CD14-positive monocyte (primary cell): ENCODE results near the gene PDE8B. TPM values are rescaled to one million over a fixed set of nuclear protein-coding genes. Genes with fewer than 3 reads are reported as not detected.

ENCODE experiments used
- DNase-seq, 3 donors: peaks; one replicate each; pipeline ENCODE4 v3.0.0-alpha.2; 2011 to 2022
- H2AFZ ChIP-seq: 2 replicates; pipeline ENCODE4 v1.6.0; 2012; ENCODE audit warnings: mild to moderate bottlenecking, low read depth, low read length, inconsistent platforms; ENCODE audit not compliant: insufficient read depth, poor library complexity, severe bottlenecking
- H3K27ac ChIP-seq, 2 donors: 1 replicate in 1 of 2; 2 replicates in 1 of 2; pipeline ENCODE4 v1.5.1; 2012 to 2013; ENCODE audit warnings: low read length in 2 of 2, control low read depth in 1 of 2, inconsistent platforms in 1 of 2, low read depth in 1 of 2, mild to moderate bottlenecking in 1 of 2
- H3K27me3 ChIP-seq, 2 donors: one replicate each; pipeline versions ENCODE4 v1.6.0 to v1.6.1; 2011 to 2013; ENCODE audit warnings: low read length in 2 of 2; ENCODE audit not compliant: control insufficient read depth in 2 of 2, insufficient read depth in 2 of 2
- H3K36me3 ChIP-seq, 2 donors: replicated peaks in 1 of 2; 1 replicate in 1 of 2; 2 replicates in 1 of 2; pipeline versions ENCODE4 v1.5.1 to v1.6.1; 2012 to 2013; ENCODE audit warnings: low read length in 2 of 2, control low read depth in 1 of 2, inconsistent platforms in 1 of 2, mild to moderate bottlenecking in 1 of 2; ENCODE audit not compliant: insufficient read depth in 2 of 2, control insufficient read depth in 1 of 2
- H3K4me1 ChIP-seq, 2 donors: 1 replicate in 1 of 2; 2 replicates in 1 of 2; pipeline versions ENCODE4 v1.5.1 to v1.6.1; 2012 to 2013; ENCODE audit warnings: low read length in 2 of 2, control low read depth in 1 of 2, inconsistent platforms in 1 of 2, mild to moderate bottlenecking in 1 of 2, moderate library complexity in 1 of 2; ENCODE audit not compliant: insufficient read depth in 2 of 2, control insufficient read depth in 1 of 2
- H3K4me2 ChIP-seq: replicated peaks from 2 replicates; pipeline ENCODE3; 2012; ENCODE audit warnings: low read length, moderate library complexity, mild to moderate bottlenecking; ENCODE audit not compliant: poor library complexity, severe bottlenecking; ENCODE audit errors: extremely low read depth
- H3K4me3 ChIP-seq, 3 experiments: fragments of 200-600 bp in 1 of 3; sonication (generic) in 1 of 3; replicated peaks in 1 of 3; 1 replicate in 2 of 3; 2 replicates in 1 of 3; pipeline ENCODE4 v1.5.1; 2011 to 2013; ENCODE audit warnings: low read length in 3 of 3, mild to moderate bottlenecking in 3 of 3, control low read depth in 2 of 3, low read depth in 2 of 3, inconsistent platforms in 1 of 3, moderate library complexity in 1 of 3
- H3K79me2 ChIP-seq: 2 replicates; pipeline ENCODE4 v1.6.0; 2012; ENCODE audit warnings: mild to moderate bottlenecking, control low read depth, inconsistent platforms, low read length, moderate library complexity; ENCODE audit not compliant: insufficient read depth
- H3K9ac ChIP-seq: 2 replicates; pipeline ENCODE4 v1.6.0; 2017; ENCODE audit warnings: low read length, mild to moderate bottlenecking; ENCODE audit not compliant: insufficient read depth, poor library complexity, severe bottlenecking
- H3K9me3 ChIP-seq, 2 donors: replicated peaks in 1 of 2; 1 replicate in 1 of 2; 2 replicates in 1 of 2; pipeline versions ENCODE4 v1.5.1 to v1.6.1; 2012 to 2013; ENCODE audit warnings: low read length in 2 of 2, control low read depth in 1 of 2; ENCODE audit not compliant: control insufficient read depth in 1 of 2, insufficient read depth in 1 of 2
- H4K20me1 ChIP-seq: 2 replicates; pipeline ENCODE4 v1.6.0; 2012; ENCODE audit warnings: mild to moderate bottlenecking, low read length, control low read depth, moderate library complexity; ENCODE audit not compliant: insufficient read depth
- H3K27ac Mint-ChIP-seq, 7 donors: one replicate each; pipeline ENCODE4 v1.8.0; 2020; ENCODE audit warnings: mild to moderate bottlenecking in 7 of 7, mixed read lengths in 7 of 7, moderate library complexity in 6 of 7, inconsistent platforms in 2 of 7
- H3K27me3 Mint-ChIP-seq, 3 donors: one replicate each; pipeline ENCODE4 v1.8.0; 2021 to 2022; ENCODE audit warnings: low read depth in 3 of 3, mild to moderate bottlenecking in 3 of 3, mixed read lengths in 3 of 3, moderate library complexity in 3 of 3, inconsistent platforms in 1 of 3
- H3K36me3 Mint-ChIP-seq, 2 donors: one replicate each; pipeline ENCODE4 v1.8.0; 2020; ENCODE audit warnings: mixed read lengths in 2 of 2, inconsistent platforms in 1 of 2, mild to moderate bottlenecking in 1 of 2
- H3K4me1 Mint-ChIP-seq: one replicate; pipeline ENCODE4 v1.8.0; 2020; ENCODE audit warnings: mild to moderate bottlenecking, mixed read lengths
- H3K4me3 Mint-ChIP-seq, 2 donors: one replicate each; pipeline ENCODE4 v1.8.0; 2020; ENCODE audit warnings: mild to moderate bottlenecking in 2 of 2, mixed read lengths in 2 of 2, moderate library complexity in 1 of 2
- H3K9me3 Mint-ChIP-seq, 7 donors: one replicate each; pipeline ENCODE4 v1.8.0; 2020 to 2022; ENCODE audit warnings: mixed read lengths in 7 of 7, mild to moderate bottlenecking in 6 of 7, moderate library complexity in 6 of 7, inconsistent platforms in 2 of 7
- WGBS: methylation state at CpG from one replicate; pipeline ENCODE4 v1.1.5; 2013; ENCODE audit warnings: missing lambda C conversion rate; ENCODE audit not compliant: insufficient coverage; 5-methylcytosine and 5-hydroxymethylcytosine counted together
- intact Hi-C, 2 donors: fragments of 100-400 bp; cut with micrococcal nuclease; formaldehyde crosslinking; loops; one replicate each; pipeline versions ENCODE4 v1.15.0 to v1.15.1; 2023
- polyA plus RNA-seq, 3 donors: library from polyadenylated mRNA; depleted of rRNA in 1 of 3; unstranded in 2 of 3; stranded (reverse) in 1 of 3; fragments of 300-500 nt in 2 of 3; fragments of >200 nt in 1 of 3; fragmentation: Illumina TruSeq in 2 of 3; gene quantifications; 1 replicate in 2 of 3; 2 replicates in 1 of 3; pipeline ENCODE4 v1.2.3, GENCODE V29; 2012 to 2021
- TF ChIP-seq, protein P1 (sequence below): fragments of 200-600 bp; IDR thresholded peaks from one replicate; pipeline ENCODE4 v1.8.0; 2022; ENCODE audit warnings: antibody characterized with exemption, mild to moderate bottlenecking

PDE8B gene
- polyA plus RNA-seq, 3 donors, result 0.11 to 0.61 (median 0.29) TPM

DNA sequence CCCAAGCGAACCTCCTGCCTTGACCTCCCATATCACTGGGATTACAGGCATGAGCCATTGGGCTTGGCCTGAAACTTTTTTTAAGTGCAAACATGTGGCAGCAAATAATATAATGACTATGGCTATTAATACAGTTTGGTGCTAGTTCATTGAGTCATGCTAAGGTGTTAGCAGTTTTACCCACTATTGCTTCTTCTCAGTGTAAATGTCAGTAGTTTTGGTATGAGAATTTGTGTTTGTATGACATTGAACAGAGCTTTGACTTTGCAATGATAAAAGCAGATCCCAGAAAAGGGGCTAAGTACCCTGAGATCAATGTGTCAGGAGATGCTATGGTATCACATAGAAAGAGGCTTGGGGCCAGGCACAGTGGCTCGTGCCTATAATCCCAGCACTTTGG lies 214.4 kb downstream of the PDE8B start:
- no peak overlapping the region for H3K4me2 ChIP-seq
- H3K9me3 Mint-ChIP-seq, result peaks cover 0 to 3% (median 2%) of the 10 kb centered on the region in 7 donors
- H3K9me3 ChIP-seq, result no peaks in the 10 kb centered on the region
- no peak overlapping the region for H2AFZ ChIP-seq
- H3K27me3 Mint-ChIP-seq, result no peaks in the 10 kb centered on the region
- H3K36me3 Mint-ChIP-seq, result peaks cover 32 to 33% of the 10 kb centered on the region in 2 donors
- TF ChIP-seq, protein P1, sequence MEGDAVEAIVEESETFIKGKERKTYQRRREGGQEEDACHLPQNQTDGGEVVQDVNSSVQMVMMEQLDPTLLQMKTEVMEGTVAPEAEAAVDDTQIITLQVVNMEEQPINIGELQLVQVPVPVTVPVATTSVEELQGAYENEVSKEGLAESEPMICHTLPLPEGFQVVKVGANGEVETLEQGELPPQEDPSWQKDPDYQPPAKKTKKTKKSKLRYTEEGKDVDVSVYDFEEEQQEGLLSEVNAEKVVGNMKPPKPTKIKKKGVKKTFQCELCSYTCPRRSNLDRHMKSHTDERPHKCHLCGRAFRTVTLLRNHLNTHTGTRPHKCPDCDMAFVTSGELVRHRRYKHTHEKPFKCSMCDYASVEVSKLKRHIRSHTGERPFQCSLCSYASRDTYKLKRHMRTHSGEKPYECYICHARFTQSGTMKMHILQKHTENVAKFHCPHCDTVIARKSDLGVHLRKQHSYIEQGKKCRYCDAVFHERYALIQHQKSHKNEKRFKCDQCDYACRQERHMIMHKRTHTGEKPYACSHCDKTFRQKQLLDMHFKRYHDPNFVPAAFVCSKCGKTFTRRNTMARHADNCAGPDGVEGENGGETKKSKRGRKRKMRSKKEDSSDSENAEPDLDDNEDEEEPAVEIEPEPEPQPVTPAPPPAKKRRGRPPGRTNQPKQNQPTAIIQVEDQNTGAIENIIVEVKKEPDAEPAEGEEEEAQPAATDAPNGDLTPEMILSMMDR, result no peak
- H3K27ac ChIP-seq, result no peak overlapping the region
- H3K4me1 ChIP-seq, result no peaks in the 10 kb centered on the region
- no peak for DNase-seq
- no peaks in the 10 kb centered on the region for H3K4me1 Mint-ChIP-seq
- intact Hi-C loops, result no loop called here
- no peaks in the 10 kb centered on the region for H4K20me1 ChIP-seq
- no peak overlapping the region for H3K4me3 ChIP-seq
- no CpG with 5 or more reads among the region's 2 CpGs for WGBS
- no peaks in the 10 kb centered on the region for H3K79me2 ChIP-seq
- no peak overlapping the region for H3K4me3 Mint-ChIP-seq
- H3K9ac ChIP-seq, result no peak overlapping the region
- H3K27ac Mint-ChIP-seq, result no peak overlapping the region
- H3K36me3 ChIP-seq, result peaks cover 34 to 50% of the 10 kb centered on the region in 2 donors
- H3K27me3 ChIP-seq, result no peaks in the 10 kb centered on the region

DNA sequence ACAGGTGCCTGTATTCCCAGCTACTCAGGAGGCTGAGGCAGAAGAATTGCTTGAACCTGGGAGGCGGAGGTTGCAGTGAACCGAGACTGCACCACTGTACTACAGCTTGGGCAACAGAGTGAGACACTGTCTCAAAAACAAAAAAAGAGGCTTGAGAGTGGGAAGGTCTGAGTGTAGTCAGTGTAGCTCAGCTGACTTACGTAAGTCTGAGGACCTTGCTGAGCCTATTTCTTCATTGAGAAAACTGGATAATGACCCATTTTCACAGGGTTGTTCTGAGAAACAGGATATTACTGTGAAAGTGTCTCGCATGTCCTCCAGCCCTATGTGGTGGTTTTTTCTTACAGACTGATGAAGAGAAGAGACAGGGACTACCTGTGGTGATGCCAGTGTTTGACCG lies 214.9 kb downstream of the PDE8B start:
- Histone ChIP-seq H2AFZ (no peak overlapping the region), H4K20me1 (no peaks in the 10 kb centered on the region), H3K9ac (no peak overlapping the region), H3K4me3 (no peak overlapping the region), H3K79me2 (no peaks in the 10 kb centered on the region), H3K4me2 (no peak overlapping the region), H3K4me1 (no peaks in the 10 kb centered on the region), H3K27me3 (no peaks in the 10 kb centered on the region), H3K36me3 (peaks cover 38 to 55% of the 10 kb centered on the region in 2 donors), H3K27ac (no peak overlapping the region), H3K9me3 (no peaks in the 10 kb centered on the region)
- Mint-ChIP-seq H3K36me3 (peaks cover 36 to 37% of the 10 kb centered on the region in 2 donors), H3K4me3 (no peak overlapping the region), H3K4me1 (no peaks in the 10 kb centered on the region), H3K9me3 (peaks cover 0 to 3% (median 2%) of the 10 kb centered on the region in 7 donors), H3K27ac (no peak overlapping the region), H3K27me3 (no peaks in the 10 kb centered on the region)
- intact Hi-C loops, result no loop called here
- no peak for DNase-seq
- WGBS, result 92% methylated on average over 4 of the region's 5 CpGs
- TF ChIP-seq, protein P1, result no peak
